GM12872 (cell line): ENCODE data around the gene SLC39A1.

Source experiments
- TF ChIP-seq, protein P1 (sequence below): IDR thresholded peaks from 3 replicates; pipeline ENCODE4 v1.5.1; 2011; ENCODE audit warnings: low read depth, mild to moderate bottlenecking, low read length, moderate library complexity; ENCODE audit not compliant: insufficient read depth

The SLC39A1 gene

GRCh38 chr1:153936011-153936802 is 27.1 kb downstream of the SLC39A1 start:
- TF ChIP-seq, protein P1, sequence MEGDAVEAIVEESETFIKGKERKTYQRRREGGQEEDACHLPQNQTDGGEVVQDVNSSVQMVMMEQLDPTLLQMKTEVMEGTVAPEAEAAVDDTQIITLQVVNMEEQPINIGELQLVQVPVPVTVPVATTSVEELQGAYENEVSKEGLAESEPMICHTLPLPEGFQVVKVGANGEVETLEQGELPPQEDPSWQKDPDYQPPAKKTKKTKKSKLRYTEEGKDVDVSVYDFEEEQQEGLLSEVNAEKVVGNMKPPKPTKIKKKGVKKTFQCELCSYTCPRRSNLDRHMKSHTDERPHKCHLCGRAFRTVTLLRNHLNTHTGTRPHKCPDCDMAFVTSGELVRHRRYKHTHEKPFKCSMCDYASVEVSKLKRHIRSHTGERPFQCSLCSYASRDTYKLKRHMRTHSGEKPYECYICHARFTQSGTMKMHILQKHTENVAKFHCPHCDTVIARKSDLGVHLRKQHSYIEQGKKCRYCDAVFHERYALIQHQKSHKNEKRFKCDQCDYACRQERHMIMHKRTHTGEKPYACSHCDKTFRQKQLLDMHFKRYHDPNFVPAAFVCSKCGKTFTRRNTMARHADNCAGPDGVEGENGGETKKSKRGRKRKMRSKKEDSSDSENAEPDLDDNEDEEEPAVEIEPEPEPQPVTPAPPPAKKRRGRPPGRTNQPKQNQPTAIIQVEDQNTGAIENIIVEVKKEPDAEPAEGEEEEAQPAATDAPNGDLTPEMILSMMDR: no peak

- TF ChIP-seq, protein P1: no peak
Observed at GRCh38 chr1:153934746-153935145, 28.6 kb downstream of the SLC39A1 start.

DNA sequence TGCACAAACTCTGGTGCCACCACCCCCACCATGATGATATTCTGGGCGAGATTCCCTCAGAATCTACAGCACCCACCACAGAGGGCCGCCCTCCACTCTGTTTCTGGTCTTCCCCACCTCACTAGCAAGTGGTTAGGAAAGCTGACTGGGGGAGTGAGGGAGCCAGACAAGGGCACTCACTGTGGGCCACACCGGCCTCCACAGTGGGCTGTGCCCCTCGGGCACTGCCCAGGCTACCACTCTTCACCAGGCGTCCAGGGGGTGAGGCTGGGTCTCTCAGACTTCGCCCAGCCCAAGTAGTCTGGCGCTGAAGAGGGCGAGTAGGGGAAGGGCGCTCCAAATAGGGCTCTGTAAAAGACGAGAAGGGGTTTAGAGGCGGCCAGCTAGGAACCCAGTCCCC is 29.4 kb downstream of the SLC39A1 start:
- TF ChIP-seq, protein P1: no peak

DNA sequence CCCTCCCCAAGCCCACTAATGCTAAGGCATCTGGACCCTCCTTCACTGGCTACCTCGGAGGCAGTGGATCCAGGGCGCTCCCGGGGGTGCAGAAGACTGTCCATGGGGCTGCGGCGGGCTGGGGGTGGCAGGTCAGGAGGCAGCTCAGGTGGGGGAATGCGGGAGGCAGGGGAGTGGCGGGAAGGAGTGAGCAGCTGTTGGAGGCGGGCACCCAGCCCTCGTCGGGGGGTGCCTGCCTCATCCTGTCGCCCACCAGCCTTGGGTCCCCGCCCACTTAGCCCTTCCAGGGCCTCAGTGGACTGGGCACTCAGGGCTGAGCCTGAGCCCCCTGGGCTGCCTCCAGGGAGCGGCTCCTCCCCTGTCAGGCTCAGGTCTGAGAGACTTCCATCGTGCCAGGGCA is 29.9 kb downstream of the SLC39A1 start:
- TF ChIP-seq, protein P1: no peak

- TF ChIP-seq, protein P1: no peak
Observed at GRCh38 chr1:153932156-153933131, 30.9 kb downstream of the SLC39A1 start.

DNA sequence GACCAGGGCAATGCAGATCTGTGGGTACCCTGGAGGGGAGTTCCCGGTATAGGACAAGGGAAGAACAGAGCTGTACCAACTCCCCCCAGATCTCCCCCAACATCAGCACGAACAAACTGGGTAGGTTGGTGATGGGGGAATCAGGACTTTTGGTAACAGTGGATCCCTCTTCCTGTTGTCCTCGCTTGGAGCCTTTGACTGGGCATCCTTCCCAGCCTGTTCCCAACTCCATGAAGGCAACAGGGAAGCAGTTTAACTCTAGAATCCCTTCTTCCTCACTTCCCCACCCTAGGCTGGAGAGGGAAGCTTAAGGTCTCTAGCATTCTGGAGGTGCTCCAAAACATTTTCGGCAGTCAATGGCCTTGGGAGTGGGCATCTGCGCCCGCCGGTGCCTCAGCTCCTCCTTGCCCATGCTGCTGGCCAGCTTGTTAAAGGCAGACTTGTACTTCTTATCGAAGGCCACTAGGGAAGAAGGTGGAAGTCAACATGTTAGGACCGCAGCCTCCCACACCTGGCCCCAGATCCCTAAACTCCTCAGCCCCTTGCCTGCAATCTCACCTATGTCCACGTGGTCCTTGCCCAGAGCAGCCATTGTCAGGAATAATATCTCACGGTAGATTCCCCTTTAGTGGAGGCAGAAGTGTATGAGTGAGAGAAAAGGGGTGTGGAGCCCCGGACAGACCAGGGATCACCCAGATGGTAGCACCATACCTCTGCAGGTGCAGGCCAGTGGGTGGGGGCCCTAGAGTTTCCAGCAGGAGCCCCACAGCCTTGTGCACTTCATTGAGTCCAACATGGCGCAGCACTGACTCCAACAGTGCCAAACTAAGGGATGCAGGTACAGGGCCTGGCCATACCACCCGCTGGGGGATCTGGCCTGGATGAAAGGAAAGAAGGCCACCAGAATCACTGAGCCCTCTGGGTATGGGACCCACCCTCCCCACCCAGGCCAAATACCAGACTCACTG is 33.1 kb downstream of the SLC39A1 start:
- TF ChIP-seq, protein P1: 0 out of 3 replicates have a peak, but pooled peaks have one; percentile 11

- TF ChIP-seq, protein P1: no peak
Observed at GRCh38 chr1:153929426-153929825, 33.9 kb downstream of the SLC39A1 start.
